Measurements from ENCODE around the gene DVL2.

Gene DVL2

GRCh38 chr17:7218166-7218565 lies 16.2 kb downstream of the DVL2 start:
- no peak for DNase-seq

- DNase-seq, result no peak
These were observed 17.0 kb downstream of the DVL2 start for GRCh38 chr17:7217113-7217987.

- DNase-seq, result no peak
These were observed 17.8 kb downstream of the DVL2 start for GRCh38 chr17:7216242-7217112.

- no peak for DNase-seq
These were observed 18.6 kb downstream of the DVL2 start for GRCh38 chr17:7215652-7216180.

GRCh38 chr17:7215136-7215638 lies 19.1 kb downstream of the DVL2 start:
- DNase-seq, result no peak

GRCh38 chr17:7214300-7215135 lies 19.8 kb downstream of the DVL2 start:
- peak; percentile 76 for DNase-seq

GRCh38 chr17:7213895-7214299 lies 20.4 kb downstream of the DVL2 start:
- DNase-seq, result peak; percentile 40

- DNase-seq, result no peak
These were observed 22.6 kb downstream of the DVL2 start for GRCh38 chr17:7211491-7212273.

- no peak for DNase-seq
These were observed 25.4 kb downstream of the DVL2 start for GRCh38 chr17:7208754-7209460.

- no peak for DNase-seq
These were observed 26.2 kb downstream of the DVL2 start for GRCh38 chr17:7208027-7208571.

GRCh38 chr17:7207120-7208001 lies 27.0 kb downstream of the DVL2 start:
- no peak for DNase-seq

GRCh38 chr17:7205561-7205960 lies 28.8 kb downstream of the DVL2 start:
- DNase-seq, result no peak

- DNase-seq, result no peak
These were observed 29.4 kb downstream of the DVL2 start for GRCh38 chr17:7204828-7205461.

GRCh38 chr17:7204336-7204735 lies 30.0 kb downstream of the DVL2 start:
- no peak for DNase-seq

GRCh38 chr17:7203391-7203790 lies 30.9 kb downstream of the DVL2 start:
- DNase-seq, result no peak

- DNase-seq, result no peak
These were observed 37.5 kb downstream of the DVL2 start for GRCh38 chr17:7196651-7197401.

- DNase-seq, result no peak
These were observed 38.3 kb downstream of the DVL2 start for GRCh38 chr17:7195971-7196370.

GRCh38 chr17:7192271-7192937 lies 41.9 kb downstream of the DVL2 start:
- no peak for DNase-seq

All from SIG-M5 (cell line).